ENCODE results near the gene ZGRF1. TPM values are rescaled to one million over a fixed set of nuclear protein-coding genes. Genes with fewer than 3 reads are reported as not detected.

ZGRF1 gene
- polyA plus RNA-seq, 1 experiment = 2.0 TPM

DNA sequence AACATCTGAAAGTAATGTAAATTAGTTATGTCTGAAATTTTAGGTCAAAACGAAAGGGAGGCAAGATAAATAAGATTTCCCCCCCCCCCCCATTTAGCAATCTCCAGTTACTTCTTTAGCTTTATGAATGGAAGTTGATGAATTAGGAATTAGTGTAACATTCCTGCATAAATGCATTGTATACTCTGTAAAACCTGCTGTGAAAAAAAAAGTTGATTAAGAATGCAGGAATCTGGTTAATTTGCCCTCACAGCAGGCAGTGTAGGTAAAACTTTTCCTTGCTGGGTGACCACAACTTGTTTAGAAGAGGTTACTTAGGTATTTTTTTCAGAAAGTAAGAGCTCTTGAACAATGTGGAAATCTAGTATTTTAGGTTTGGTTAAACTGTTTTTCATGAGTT is 15.5 kb upstream of the ZGRF1 start:
- TF ChIP-seq, protein P1, sequence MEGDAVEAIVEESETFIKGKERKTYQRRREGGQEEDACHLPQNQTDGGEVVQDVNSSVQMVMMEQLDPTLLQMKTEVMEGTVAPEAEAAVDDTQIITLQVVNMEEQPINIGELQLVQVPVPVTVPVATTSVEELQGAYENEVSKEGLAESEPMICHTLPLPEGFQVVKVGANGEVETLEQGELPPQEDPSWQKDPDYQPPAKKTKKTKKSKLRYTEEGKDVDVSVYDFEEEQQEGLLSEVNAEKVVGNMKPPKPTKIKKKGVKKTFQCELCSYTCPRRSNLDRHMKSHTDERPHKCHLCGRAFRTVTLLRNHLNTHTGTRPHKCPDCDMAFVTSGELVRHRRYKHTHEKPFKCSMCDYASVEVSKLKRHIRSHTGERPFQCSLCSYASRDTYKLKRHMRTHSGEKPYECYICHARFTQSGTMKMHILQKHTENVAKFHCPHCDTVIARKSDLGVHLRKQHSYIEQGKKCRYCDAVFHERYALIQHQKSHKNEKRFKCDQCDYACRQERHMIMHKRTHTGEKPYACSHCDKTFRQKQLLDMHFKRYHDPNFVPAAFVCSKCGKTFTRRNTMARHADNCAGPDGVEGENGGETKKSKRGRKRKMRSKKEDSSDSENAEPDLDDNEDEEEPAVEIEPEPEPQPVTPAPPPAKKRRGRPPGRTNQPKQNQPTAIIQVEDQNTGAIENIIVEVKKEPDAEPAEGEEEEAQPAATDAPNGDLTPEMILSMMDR (IDR thresholded peaks at IDR 0.05; ENCODE audit: low read depth, low read length) = no peak
- no peak for DNase-seq (ENCODE audit: low read depth, low spot score)
- POLR2A ChIA-PET = no interaction called here
- H3K27ac ChIP-seq (ENCODE audit: low read depth, low read length) = no peak overlapping the region
- H3K9me3 ChIP-seq (ENCODE audit: control insufficient read depth, insufficient read depth, low read length) = no peaks in the 10 kb centered on the region
- H3K4me3 ChIP-seq (ENCODE audit: low read depth, low read length) = no peak overlapping the region
- CTCF ChIA-PET = interaction anchor here (1.3 kb wide), 1 partner anchor 286 kb away, joined by 3 read pairs; no protein-coding TSS in a partner anchor
- H3K27me3 ChIP-seq (ENCODE audit: control insufficient read depth, insufficient read depth, low read length) = no peaks in the 10 kb centered on the region

DNA sequence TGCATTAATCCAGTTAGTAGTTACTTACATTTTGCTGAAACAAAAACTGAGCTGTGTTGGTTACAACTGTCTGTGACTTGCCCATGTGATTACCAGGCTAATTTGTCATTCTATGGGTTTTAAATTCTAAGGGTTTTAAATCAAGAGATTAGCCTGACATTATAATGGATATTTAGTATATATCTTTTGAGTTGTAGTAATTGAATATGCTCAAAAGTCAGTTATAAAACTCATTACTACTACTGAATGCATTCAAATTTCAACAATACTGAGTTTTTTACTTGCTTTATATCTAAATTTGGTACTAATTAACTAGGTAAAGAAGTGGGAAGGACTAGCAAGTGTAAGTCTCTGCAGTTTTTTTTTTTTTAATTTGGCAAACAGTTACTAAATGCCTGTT is 14.9 kb upstream of the ZGRF1 start:
- TF ChIP-seq, protein P1 (IDR thresholded peaks at IDR 0.05; ENCODE audit: low read depth, low read length) = no peak
- DNase-seq (ENCODE audit: low read depth, low spot score) = no peak
- H3K4me3 ChIP-seq (ENCODE audit: low read depth, low read length) = no peak overlapping the region
- CTCF ChIA-PET = interaction anchor here (1.3 kb wide), 1 partner anchor 287 kb away, joined by 3 read pairs; no protein-coding TSS in a partner anchor
- H3K9me3 ChIP-seq (ENCODE audit: control insufficient read depth, insufficient read depth, low read length) = no peaks in the 10 kb centered on the region
- H3K27ac ChIP-seq (ENCODE audit: low read depth, low read length) = no peak overlapping the region
- POLR2A ChIA-PET = no interaction called here
- H3K27me3 ChIP-seq (ENCODE audit: control insufficient read depth, insufficient read depth, low read length) = no peaks in the 10 kb centered on the region

DNA sequence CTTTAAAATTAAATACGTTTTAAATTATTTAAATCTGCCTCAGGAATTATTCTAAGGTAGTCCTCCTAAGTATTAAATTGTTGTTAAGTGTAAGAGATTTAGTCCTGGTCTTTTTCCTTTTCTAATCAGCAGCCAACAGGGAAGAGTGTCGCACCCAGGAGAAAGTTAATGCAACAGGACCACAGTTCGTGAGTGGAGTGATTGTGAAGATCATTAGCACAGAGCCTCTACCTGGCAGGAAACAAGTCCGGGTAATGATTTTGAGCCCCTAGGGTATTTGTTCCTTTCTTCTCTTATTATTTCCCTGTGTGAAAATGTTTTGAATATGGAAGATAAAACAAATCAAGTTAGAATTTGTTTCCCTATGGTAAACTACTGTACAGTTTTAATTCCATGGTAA is 13.6 kb upstream of the ZGRF1 start:
- no peak for DNase-seq (ENCODE audit: low read depth, low spot score)
- Histone ChIP-seq H3K4me3 (ENCODE audit: low read depth, low read length) (no peak overlapping the region), H3K27ac (ENCODE audit: low read depth, low read length) (no peak overlapping the region), H3K27me3 (ENCODE audit: control insufficient read depth, insufficient read depth, low read length) (no peaks in the 10 kb centered on the region), H3K9me3 (ENCODE audit: control insufficient read depth, insufficient read depth, low read length) (no peaks in the 10 kb centered on the region)
- TF ChIP-seq, protein P1 (IDR thresholded peaks at IDR 0.05; ENCODE audit: low read depth, low read length) = no peak
- ChIA-PET POLR2A (no interaction called here), CTCF (no interaction called here)

DNA sequence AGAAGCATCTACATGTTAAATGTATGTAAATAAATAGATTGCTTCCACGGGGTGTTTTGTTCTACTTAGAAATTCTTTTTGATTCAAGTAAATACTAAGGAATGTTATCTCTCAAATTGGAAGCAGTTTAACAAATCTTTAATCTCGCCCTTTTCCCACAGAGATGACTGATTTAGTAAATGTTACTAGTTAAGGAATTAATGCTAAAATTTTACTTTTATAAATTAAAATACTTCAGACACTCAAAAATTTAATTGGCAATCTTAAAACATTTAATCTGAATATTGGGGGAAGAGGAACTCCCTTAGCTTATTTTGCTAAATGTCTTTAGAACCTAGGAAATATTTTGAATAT is 12.3 kb upstream of the ZGRF1 start:
- no peak overlapping the region for H3K4me3 ChIP-seq (ENCODE audit: low read depth, low read length)
- no peak overlapping the region for H3K27ac ChIP-seq (ENCODE audit: low read depth, low read length)
- POLR2A ChIA-PET = no interaction called here
- CTCF ChIA-PET = interaction anchor here (0.7 to 1.5 kb wide), 3 partner anchors 116 to 321 kb away, joined by 3 to 6 read pairs (median 3); no protein-coding TSS in a partner anchor
- TF ChIP-seq, protein P1 (IDR thresholded peaks at IDR 0.05; ENCODE audit: low read depth, low read length) = no peak
- no peaks in the 10 kb centered on the region for H3K9me3 ChIP-seq (ENCODE audit: control insufficient read depth, insufficient read depth, low read length)
- no peaks in the 10 kb centered on the region for H3K27me3 ChIP-seq (ENCODE audit: control insufficient read depth, insufficient read depth, low read length)
- no peak for DNase-seq (ENCODE audit: low read depth, low spot score)

DNA sequence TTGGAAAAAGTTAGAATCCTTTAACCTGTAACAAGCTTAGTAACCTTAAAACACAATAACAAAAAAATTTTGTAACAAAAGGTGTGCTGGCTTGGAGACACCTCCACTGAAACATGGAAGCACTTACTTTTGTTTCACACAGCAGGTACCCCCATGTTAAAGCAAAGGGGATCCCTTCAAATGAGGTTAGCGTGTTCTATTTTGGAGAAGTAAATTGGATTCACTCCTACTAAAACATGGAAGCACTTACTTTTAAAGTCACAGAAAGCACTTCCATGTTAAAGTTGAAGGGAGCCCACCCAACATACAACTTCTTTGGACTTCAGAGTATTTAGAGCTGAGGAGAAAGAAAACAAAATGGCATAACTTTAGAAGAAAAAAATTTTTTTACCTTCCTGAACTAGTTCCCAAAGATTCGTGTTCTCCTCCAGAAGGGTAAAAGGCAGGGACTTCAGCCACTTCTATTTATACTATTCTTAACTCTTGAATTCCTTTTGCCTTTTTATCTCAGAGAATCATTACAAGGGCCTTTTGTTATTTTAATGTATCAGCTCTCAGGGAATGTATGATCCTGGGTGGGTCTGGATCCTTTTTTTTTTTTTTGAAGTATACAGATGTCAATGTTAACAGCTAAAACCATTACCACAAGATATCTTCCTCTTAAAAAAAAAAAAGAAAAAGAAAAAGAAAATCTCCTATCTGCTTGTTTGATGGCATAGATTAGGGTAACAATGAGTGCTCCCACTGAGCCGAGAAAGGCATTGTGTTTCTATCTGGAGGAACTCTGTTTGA is 11.8 kb upstream of the ZGRF1 start:
- H3K27me3 ChIP-seq (ENCODE audit: control insufficient read depth, insufficient read depth, low read length) = no peaks in the 10 kb centered on the region

More for the DNA sequence above, 11.8 kb upstream of the ZGRF1 start:
- POLR2A ChIA-PET = no interaction called here
- CTCF ChIA-PET = interaction anchor here (0.7 to 1.7 kb wide), 4 partner anchors 11 to 320 kb away, joined by 3 to 6 read pairs (median 4); no protein-coding TSS in a partner anchor
- H3K4me3 ChIP-seq (ENCODE audit: low read depth, low read length) = no peak overlapping the region
- TF ChIP-seq, protein P1 (IDR thresholded peaks at IDR 0.05; ENCODE audit: low read depth, low read length) = no peak
- DNase-seq (ENCODE audit: low read depth, low spot score) = no peak
- no peaks in the 10 kb centered on the region for H3K9me3 ChIP-seq (ENCODE audit: control insufficient read depth, insufficient read depth, low read length)
- H3K27ac ChIP-seq (ENCODE audit: low read depth, low read length) = no peak overlapping the region
